ENCODE data around the gene GPAT2.
"Not testable (repeated sequence)": the region's sequence is repeated elsewhere in the genome, so short reads cannot be mapped to it uniquely, and the experiment has no call there.

Gene GPAT2

GRCh38 chr2:96034792-96035191 is at the start of gene GPAT2:
GPAT2 (minus strand) TSS chr2:96034916; CDS start chr2:96032359, 2,557 bp downstream.
- not testable (repeated sequence) for DNase-seq (ENCODE audit: low read depth)

GRCh38 chr2:96083989-96084857 is 49.5 kb upstream of the GPAT2 start:
- DNase-seq (ENCODE audit: low read depth), result no peak

- DNase-seq (ENCODE audit: low read depth), result no peak
These were observed 48.6 kb upstream of the GPAT2 start for GRCh38 chr2:96083064-96083939.

- DNase-seq (ENCODE audit: low read depth), result no peak
These were observed 47.7 kb upstream of the GPAT2 start for GRCh38 chr2:96082211-96083063.

GRCh38 chr2:96081042-96081441 is 46.3 kb upstream of the GPAT2 start:
- no peak for DNase-seq (ENCODE audit: low read depth)

- no peak for DNase-seq (ENCODE audit: low read depth)
These were observed 40.6 kb upstream of the GPAT2 start for GRCh38 chr2:96075199-96075771.

GRCh38 chr2:96074156-96074555 is 39.4 kb upstream of the GPAT2 start:
- DNase-seq (ENCODE audit: low read depth), result no peak

- no peak for DNase-seq (ENCODE audit: low read depth)
These were observed 38.6 kb upstream of the GPAT2 start for GRCh38 chr2:96073170-96073775.

GRCh38 chr2:96072746-96073145 is 38.0 kb upstream of the GPAT2 start:
- DNase-seq (ENCODE audit: low read depth), result no peak

- DNase-seq (ENCODE audit: low read depth), result not testable (repeated sequence)
These were observed 37.3 kb upstream of the GPAT2 start for GRCh38 chr2:96071977-96072491.

- DNase-seq (ENCODE audit: low read depth), result not testable (repeated sequence)
These were observed 36.6 kb upstream of the GPAT2 start for GRCh38 chr2:96071087-96071976.

- not testable (repeated sequence) for DNase-seq (ENCODE audit: low read depth)
These were observed 35.6 kb upstream of the GPAT2 start for GRCh38 chr2:96070351-96070750.

- DNase-seq (ENCODE audit: low read depth), result not testable (repeated sequence)
These were observed 35.2 kb upstream of the GPAT2 start for GRCh38 chr2:96069878-96070277.

- DNase-seq (ENCODE audit: low read depth), result not testable (repeated sequence)
These were observed 33.3 kb upstream of the GPAT2 start for GRCh38 chr2:96067902-96068581.

- not testable (repeated sequence) for DNase-seq (ENCODE audit: low read depth)
These were observed 32.5 kb upstream of the GPAT2 start for GRCh38 chr2:96067098-96067660.

GRCh38 chr2:96066511-96066910 is 31.8 kb upstream of the GPAT2 start:
- not testable (repeated sequence) for DNase-seq (ENCODE audit: low read depth)

GRCh38 chr2:96065954-96066353 is 31.2 kb upstream of the GPAT2 start:
- not testable (repeated sequence) for DNase-seq (ENCODE audit: low read depth)

GRCh38 chr2:96065381-96065930 is 30.7 kb upstream of the GPAT2 start:
- no peak for DNase-seq (ENCODE audit: low read depth)
